GM12892 (cell line): Measurements from ENCODE around the gene KCTD16.

Source experiments
- POLR2A ChIP-seq: IDR thresholded peaks from 2 replicates; pipeline ENCODE4 v1.6.1; 2011; ENCODE audit warnings: low read depth, low read length, control low read depth
- POLR2AphosphoS5 ChIP-seq: IDR thresholded peaks from 2 replicates; pipeline ENCODE4 v1.6.1; 2011; ENCODE audit warnings: low read depth, low read length, control low read depth
- TAF1 ChIP-seq: IDR thresholded peaks from 2 replicates; pipeline ENCODE4 v1.6.1; 2011; ENCODE audit warnings: low read depth, mild to moderate bottlenecking, control low read depth, low read length, borderline replicate concordance

GRCh38 chr5:144485540-144485939 is 314.9 kb downstream of the KCTD16 start:
- TF ChIP-seq TAF1 (no peak), POLR2A (no peak), POLR2AphosphoS5 (no peak)
